Measurements from ENCODE around the gene ZFP62. TPM values are rescaled to one million over a fixed set of nuclear protein-coding genes. Genes with fewer than 3 reads are reported as not detected.

Gene ZFP62
- total RNA-seq, 8 experiments from 2014 or later = 26.0 to 57.3 (median 38.0) TPM

DNA sequence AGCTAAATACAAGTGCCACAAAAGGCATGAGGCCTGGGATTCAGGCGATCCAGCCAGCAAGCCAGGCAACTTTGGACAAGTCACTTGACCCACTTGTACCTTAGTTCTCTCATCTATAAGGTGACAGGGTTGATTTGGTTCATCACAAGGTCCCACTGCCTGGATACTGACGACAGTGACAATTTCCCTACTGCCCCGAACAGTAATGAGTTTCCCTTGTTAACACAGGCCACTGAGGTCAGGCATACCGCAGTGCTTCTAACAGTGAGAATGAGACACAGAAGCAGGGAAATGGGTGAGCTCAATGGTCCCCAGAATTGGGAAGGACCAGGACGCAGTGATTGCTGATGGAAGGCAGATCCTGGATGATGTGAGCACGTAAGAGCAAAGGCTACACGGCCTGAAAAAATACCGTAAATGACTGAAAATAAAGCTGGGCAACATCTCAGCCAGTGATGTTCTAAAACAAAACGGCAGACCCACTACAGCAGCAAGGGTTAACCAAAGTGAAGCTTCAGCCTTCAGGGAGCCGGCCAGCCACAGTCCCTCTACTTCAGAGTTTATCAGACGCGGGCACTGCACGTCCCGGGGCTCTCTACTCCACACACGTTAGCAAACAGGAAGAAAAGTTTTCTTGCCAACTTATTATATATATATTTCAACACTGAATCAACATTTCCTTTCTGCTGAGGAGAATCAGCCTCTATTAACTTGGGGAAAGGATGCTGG is 59.3 kb downstream of the ZFP62 start:
- peak overlapping the region; percentile 53 to 90 (median 56) for H3K4me3 ChIP-seq
- H3K4me1 ChIP-seq (replicated peaks in 1 of 2) = peaks cover 19 to 22% of the 10 kb centered on the region in 2 donors
- in situ Hi-C loops (cut with MboI; ENCODE audit: low pct_unique_long_range_greater_than_20kb in 2 of 9, low sequenced_read_pairs in 9 of 9, unreplicated experiment in 9 of 9) = no loop called here
- peak; percentile 2 to 33 (median 8) for ATAC-seq (replicated peaks in 6 of 8)
- WGBS, 10 experiments = 0 to 38% (median 14%) methylated on average over 1 to 10 of the region's 15 CpGs; no CpG with 5 or more reads in 2 of the 10 experiments
- H3K27ac ChIP-seq = peak overlapping the region in 1 of 2 donors; percentile 81

DNA sequence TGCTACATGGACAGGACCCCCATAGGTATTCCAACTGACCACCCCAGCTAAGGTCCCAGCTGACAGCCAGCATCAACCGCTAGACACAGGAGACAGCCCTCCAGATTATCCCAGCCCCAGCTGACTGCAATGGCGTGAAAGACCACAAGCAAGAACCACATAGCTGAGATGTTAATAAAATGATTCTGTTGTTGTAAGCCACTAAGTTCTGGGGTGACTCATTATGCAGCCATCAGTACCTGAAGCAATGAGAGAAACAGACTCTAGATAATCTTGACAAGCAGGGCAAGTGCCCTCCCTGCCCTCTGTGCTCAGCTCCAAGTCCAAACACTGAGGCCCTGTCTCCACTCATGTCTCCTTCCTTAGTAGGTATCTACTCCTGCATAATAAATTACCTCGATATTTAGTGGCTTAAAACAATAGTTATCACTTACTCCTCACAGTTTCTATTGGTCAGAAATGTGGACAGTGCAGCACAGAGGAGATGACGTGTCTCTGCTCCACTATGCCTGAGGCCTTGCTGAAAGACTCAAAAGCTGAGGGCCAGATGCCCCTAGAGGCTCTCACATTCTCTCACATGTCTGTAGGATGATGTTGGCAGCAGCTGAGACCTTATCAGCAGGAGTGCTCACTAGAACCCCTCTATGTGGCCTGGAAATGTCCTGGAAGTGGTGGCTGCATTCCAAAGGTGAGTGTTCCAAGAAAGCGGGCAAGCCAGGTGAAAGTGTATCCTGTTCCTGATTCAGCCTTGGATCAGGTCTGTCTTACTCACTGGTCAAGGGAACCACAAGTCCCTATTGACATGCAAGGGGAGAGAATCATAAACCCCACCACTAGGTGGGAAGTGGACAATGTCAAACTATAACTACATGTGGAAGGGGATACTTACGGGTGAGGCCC is 60.9 kb downstream of the ZFP62 start:
- in situ Hi-C loops (cut with MboI; ENCODE audit: low pct_unique_long_range_greater_than_20kb in 2 of 9, low sequenced_read_pairs in 9 of 9, unreplicated experiment in 9 of 9) = no loop called here
- peak in 1 of 8 experiments; percentile 2 for ATAC-seq (replicated peaks in 6 of 8)
- 0 to 100% (median 89%) methylated on average over 1 to 5 of the region's 6 CpGs; no CpG with 5 or more reads in 3 of the 10 experiments for WGBS, 10 experiments
- Histone ChIP-seq H3K4me1 (replicated peaks in 1 of 2) (peaks cover 17 to 19% of the 10 kb centered on the region in 2 donors), H3K4me3 (no peak overlapping the region), H3K27ac (no peak overlapping the region)

- in situ Hi-C loops (cut with MboI; ENCODE audit: low pct_unique_long_range_greater_than_20kb in 2 of 9, low sequenced_read_pairs in 9 of 9, unreplicated experiment in 9 of 9) = no loop called here
- WGBS, 10 experiments = 42 to 100% (median 86%) methylated on average over 2 to 4 of the region's 4 CpGs; no CpG with 5 or more reads in 5 of the 10 experiments
- ATAC-seq (replicated peaks in 6 of 8) = no peak
- peaks cover 16 to 19% of the 10 kb centered on the region in 2 donors for H3K4me1 ChIP-seq (replicated peaks in 1 of 2)
- no peak overlapping the region for H3K4me3 ChIP-seq
- H3K27ac ChIP-seq = no peak overlapping the region
Observed at GRCh38 chr5:180799194-180799593, 61.9 kb downstream of the ZFP62 start.

GRCh38 chr5:180798193-180798592 is 62.9 kb downstream of the ZFP62 start:
- ATAC-seq (replicated peaks in 6 of 8) = no peak
- WGBS, 10 experiments = 20 to 100% (median 94%) methylated on average over 1 to 8 of the region's 11 CpGs; no CpG with 5 or more reads in 3 of the 10 experiments
- Histone ChIP-seq H3K4me3 (no peak overlapping the region), H3K27ac (no peak overlapping the region), H3K4me1 (replicated peaks in 1 of 2) (peaks cover 7 to 9% of the 10 kb centered on the region in 2 donors)
- in situ Hi-C loops (cut with MboI; ENCODE audit: low pct_unique_long_range_greater_than_20kb in 2 of 9, low sequenced_read_pairs in 9 of 9, unreplicated experiment in 9 of 9) = no loop called here

Other genes starting within 250 kb of the ZFP62 start
- gene FLT4, start 211.7 kb downstream of the ZFP62 start, total RNA-seq = 1 to 10 TPM in 4 of 8 experiments, under 1 TPM in 4; 0.14 to 4.4 (median 1.2) TPM
- gene OR2Y1, start 121.2 kb downstream of the ZFP62 start, total RNA-seq = under 1 TPM in 3 of 8 experiments, not detected in 5; 0.27 to 0.76 (median 0.56) TPM
- 10 to 100 TPM; 24.6 to 59.6 (median 37.7) TPM for gene MGAT1, start 58.5 kb downstream of the ZFP62 start, total RNA-seq
- under 1 TPM in 4 of 8 experiments, not detected in 4; 0.17 to 0.81 (median 0.37) TPM for gene BTNL8, start 37.9 kb upstream of the ZFP62 start, total RNA-seq
- gene BTNL3, start 127.6 kb upstream of the ZFP62 start, total RNA-seq = under 1 TPM in 2 of 8 experiments, not detected in 6; 0.08 to 0.33 TPM
- 1 to 10 TPM in 4 of 8 experiments, under 1 TPM in 3, not detected in 1; 0.25 to 2.6 (median 1.1) TPM for gene BTNL9, start 179.0 kb upstream of the ZFP62 start, total RNA-seq